GM21390 (cell line): ENCODE results near the gene MACROD1.

Source experiments
- ATAC-seq: cut with Tn5 transposase; IDR thresholded peaks from one replicate; pipeline ENCODE4 v1.9.1; 2021; ENCODE audit not compliant: unreplicated experiment

MACROD1 gene

DNA sequence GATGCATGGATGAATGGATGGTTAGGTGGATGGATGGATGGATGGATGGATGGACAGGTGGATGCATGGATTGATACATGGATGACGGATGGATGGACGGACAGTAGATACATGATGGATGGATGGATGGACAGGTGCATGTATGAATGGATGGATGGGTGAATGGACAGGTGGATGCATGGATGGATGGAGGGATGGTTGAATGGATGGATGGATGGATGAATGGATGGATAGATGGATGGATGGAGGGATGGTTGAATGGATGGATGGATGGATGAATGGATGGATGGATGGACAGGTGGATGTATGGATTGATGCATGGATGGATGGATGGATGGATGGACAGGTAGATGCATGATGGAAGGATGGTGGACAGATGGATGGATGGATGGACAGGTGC lies 51.7 kb downstream of the MACROD1 start:
- no peak for ATAC-seq

DNA sequence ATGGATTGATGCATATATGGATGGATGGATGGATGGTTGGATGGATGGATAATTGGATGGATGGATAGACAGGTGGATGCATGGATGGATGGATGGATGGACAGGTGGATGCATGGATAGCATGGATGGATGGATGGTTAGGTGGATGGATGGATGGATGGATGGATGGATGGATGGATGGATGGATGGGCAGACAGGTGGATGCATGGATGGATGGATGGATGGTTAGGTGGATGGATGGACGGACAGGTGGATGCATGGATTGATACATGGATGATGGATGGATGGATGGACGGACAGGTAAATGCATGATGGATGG lies 52.5 kb downstream of the MACROD1 start:
- no peak for ATAC-seq

DNA sequence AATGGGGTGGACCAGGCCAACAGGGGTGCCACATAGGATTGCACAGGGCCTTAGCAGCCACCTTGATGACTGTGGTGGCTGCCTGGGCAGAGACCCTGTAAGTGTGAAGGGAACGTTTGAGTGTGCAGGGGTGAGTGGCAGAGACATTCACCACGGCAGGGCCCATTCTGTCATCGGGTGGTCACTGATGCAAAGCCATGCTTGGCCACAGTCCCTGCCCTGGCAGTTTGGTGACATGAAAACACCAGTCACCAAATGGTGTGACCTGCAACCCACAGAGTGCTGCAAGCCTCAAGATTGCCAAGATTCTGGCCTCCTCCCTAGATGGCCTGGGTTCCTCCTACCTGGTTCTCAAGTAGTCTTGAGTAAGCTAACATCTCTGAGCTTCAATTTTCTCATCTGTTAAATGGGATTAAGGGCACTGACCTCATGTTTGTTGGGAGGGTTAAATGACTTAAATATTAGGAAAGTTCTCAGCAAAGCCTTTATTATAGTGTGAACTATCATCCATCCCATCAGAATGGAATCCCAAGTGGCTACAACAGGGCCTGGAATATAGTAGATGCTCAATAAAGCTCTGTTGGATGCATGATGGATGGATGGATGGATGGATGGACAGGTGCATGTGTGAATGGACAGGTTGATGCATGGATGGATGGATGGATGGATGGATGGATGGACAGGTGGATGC lies 53.0 kb downstream of the MACROD1 start:
- ATAC-seq: no peak

DNA sequence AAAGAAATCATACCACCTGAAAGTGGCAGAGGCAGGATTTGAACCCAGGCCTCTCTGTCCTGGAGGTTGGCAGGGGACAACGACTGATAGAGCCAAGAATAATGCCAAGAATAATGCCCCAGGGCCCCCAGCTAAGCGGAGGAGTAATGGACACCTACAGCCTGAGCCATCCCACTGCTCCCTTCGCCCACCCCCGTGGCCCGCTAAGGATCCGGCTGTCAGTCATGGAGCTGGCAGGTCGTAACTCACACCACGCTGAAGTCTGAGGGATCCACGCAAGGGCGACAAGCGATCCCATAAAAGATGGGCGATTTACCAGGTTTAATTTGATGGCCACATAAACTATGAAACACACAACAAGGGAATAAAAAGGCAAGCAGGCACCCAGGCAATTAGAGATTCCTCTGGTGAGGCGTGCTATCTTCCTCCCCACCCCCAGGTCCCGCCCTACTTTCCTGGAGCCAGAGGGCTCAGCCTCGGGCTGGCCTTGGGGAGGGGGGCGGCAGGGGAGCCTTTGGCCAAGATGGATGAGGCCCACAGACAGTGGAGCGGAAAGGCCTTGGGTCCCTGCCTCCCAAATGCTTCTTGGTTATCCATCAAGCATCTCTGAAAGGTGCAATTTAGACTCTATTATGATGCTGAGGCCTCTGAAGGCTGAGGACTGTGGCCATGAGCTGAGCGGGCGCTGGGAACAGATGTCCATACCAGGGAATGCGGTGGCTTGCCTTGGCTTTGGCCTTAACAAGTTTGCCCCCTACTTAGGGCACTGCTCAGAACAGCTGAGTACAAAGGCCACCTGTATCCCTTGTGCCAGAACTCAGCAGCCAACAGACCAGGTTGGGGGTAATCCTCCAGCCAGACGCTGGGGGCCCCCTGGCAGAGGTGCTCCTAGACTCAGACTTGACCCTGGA lies 55.2 kb downstream of the MACROD1 start:
- ATAC-seq: no peak

DNA sequence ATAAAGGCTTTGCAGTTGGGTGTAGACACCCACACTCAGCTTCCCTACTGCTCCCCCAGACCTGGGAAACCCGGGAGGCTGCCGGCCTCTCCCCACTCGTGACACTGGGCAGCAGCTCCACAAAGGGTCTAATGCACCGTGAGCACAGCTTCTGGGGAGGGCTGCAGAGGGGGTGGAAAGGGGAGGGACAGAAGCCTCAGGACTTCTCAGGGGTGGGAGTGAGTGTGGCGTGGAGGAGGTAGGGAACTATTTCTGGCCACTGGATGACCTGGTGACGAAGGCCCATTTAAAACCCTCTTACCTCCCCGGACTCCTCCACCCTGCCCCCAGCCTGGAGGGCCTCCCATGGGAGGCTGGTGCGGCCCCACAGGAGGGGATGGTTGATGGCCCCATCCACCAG lies 56.6 kb downstream of the MACROD1 start:
- no peak for ATAC-seq

DNA sequence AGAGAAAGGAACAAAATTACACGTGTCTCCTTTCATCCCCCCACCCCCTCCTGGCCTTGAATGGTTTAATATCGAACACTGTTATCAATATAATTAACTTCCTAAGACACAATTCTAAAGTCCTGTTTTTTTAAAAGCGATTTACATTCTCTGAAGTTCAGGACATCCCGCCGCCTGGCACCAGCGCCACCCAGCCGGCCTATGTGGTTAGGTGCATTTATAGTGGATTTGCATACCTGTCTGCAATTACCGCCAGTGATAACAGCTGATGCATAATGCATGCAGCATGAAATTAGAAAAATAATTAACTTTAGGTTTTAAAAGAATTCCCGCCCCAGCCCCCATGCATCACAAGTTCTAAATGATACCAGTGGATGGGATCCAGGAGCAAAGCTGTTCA lies 58.6 kb downstream of the MACROD1 start:
- ATAC-seq: no peak

DNA sequence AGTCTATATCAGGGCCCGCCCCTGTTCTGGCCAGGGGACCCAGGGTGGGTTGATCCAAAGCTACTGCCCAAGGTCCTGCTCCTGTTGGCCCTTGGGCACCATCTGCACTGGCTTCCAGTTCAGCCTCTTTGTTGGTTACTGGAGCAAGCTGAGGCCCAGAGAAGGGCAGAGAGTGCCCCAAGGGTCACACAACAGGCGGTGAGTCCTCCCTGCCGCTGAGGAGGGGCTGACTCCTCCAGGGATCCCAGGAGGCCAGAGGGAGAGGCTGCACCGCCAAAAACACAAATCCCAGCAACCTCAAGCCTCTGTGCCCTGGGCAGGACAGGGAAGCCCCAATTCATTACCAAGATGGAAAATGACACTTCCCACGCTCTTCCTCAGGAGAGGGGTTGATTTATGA lies 61.3 kb downstream of the MACROD1 start:
- no peak for ATAC-seq

DNA sequence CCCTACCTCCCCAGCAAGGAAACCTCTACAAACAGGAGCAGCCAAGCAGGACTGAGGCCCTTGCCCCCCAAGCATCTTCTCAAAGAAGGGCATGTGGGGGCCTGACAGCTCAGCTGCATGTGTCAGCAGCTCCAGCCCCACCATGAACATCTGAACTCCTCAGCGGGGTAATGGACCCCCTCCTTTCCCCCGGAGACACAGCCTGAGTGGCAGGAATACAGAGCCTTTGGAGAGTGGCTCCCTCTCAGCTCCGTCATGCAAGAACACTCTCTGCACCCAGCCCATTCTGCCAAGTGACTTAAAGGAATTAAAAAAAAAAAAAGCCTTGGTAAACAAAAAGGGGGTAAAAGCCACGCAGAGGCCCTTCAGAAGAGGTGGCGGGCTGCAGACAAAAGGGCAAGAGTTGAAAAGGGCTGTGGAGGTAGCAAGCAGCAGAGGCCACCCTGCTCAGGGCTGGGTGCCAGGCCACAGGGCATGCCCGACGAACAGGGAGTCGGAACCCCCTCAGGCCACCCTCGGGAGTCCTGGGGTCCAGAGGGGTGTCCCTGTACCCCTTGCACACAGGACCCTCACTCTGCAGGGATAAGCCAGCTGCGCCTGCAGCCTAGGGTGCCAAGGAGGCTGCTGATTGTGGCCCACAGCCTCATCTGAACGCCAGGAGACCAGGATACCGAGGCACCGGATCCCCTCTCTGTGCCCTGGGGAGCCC lies 62.5 kb downstream of the MACROD1 start:
- no peak for ATAC-seq

DNA sequence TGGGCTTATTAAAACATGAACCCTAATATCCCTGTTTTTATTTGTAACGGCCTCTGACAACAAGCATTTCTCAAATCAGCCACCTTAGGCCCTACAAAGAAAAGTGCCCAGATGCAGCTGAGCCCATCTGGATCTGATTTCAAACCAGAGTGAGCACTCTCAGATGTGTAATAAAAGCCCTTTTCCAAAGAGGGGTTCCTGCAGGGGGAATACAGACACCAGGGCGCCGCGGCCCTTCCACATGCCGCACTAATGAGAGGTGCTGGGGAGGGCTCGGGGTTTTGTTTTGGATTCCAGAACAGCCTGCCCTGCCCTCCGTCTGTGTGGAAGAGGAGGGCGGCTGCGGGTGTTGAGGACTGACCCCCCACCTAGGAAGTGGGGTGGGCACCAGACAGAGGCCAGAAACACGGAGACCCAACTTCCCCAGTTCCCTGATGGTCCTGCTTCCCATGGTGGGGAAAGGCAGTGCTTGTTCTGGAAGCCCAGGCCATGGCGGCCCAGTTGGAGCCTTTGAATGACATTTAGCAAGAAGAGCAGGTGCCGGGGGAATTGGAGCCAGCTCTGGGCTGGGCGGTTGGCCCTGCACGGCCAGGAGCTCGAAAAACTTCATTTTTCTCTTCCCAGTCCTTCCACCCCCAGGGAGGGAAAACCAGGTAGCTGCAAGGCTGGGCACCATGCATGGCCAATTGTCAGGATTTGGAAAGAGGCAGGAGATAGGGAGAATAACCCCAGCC lies 63.7 kb downstream of the MACROD1 start:
- no peak for ATAC-seq

DNA sequence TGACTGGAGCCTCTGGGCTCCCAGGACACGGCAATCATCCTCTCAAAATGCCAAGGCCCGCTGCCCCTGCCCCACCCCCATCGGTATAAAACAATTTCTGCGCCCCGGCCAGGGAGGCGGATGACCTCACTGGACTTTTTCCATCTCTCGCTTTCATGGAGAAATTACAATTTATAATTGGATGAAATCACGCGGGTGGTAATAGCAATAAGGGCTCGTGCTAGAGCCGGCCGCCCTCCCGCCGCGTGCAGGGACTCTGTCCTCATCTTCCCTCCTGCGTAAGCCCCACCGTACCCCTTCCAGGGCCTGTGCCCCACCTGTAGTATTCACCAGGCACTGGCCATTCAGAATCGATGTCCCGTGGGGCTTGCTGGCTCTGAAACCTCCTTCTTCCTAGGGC lies 64.5 kb downstream of the MACROD1 start:
- no peak for ATAC-seq

DNA sequence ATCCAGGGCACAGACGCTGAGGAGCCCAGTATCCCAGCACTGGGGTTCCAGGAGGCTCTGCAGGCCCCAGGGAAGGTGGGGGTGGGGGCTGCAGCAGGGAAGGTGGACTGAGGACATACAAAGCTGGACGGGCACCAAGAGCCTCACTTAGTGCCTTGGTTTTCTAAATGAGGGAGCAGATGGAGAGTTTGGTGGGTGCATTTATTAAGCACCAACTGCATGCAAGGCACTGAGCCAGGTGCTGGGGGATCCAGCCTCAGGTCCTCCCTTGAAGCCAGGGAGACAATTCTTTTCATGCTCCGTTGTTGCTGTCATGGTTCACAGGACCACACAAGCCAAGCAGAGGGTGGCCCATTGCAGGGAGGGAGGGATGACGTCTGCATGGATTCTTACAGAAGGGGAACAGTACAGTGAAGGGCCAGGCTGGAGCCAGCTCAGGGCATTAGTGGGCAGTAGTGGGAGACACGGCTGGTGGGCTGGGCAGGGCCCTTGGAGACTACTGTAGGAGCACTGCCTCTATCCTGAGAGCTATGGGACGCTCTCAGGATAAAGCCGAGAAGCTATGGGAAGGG lies 65.0 kb downstream of the MACROD1 start:
- no peak for ATAC-seq

DNA sequence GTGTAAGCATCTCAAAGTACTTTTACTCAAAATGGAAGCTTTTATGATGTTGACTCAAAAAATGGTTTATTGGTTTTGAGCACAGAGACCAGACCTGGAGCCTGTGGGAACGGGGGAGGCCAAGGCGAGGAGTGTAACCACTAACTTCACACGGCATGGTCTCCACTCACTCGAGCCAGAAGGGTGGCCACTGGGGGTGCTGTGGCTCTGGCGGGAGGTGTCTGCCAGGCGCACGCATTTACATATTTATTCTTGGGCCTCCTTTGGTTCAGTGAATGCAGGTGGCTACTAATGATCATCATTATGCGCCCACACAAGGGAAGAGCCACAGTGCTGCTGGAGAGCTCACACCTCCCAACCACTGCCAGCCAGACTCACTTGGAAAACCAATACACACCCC lies 65.6 kb downstream of the MACROD1 start:
- no peak for ATAC-seq

DNA sequence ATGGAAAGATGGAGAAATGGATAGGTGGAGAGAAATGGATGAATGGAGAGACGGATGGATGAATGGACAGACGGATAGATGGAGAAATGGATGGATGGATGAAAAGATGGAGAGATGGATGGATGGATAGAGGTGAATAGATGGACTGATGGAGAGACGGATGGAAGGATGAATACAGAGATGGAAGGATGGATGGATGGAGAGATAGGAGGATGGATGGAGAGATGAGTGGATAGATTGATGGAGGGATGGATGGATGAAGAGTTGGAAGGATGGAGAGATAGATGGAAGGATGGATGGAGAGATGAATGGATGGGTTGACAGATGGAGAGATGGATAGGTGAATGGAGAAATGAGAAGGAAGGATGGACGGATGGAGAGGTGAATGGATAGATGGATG lies 66.5 kb downstream of the MACROD1 start:
- no peak for ATAC-seq

DNA sequence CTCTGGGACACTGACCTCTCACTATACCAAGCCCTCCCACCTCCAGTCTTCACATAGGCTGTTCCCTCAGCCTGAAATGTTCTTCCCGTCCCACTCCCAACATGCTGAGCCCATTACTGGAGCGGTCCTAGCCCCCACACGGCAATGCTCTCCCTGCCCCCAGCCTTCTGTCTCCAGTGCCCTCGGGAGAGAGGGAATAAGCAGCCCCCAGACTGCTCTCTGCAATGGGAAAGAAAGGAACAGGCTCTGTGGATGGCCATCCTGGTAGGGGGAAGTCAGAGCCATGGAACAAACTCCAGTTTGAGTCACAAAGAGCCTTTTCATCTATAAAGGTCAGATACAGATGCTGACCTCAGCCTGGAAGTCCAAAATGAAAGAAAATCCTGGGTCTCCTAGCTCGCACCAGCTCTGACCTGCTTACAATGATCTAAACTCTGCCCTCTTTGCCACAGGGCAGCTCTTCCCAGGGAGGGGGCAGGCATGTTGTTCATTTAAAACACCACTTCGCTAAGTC lies 67.5 kb downstream of the MACROD1 start:
- ATAC-seq: no peak

DNA sequence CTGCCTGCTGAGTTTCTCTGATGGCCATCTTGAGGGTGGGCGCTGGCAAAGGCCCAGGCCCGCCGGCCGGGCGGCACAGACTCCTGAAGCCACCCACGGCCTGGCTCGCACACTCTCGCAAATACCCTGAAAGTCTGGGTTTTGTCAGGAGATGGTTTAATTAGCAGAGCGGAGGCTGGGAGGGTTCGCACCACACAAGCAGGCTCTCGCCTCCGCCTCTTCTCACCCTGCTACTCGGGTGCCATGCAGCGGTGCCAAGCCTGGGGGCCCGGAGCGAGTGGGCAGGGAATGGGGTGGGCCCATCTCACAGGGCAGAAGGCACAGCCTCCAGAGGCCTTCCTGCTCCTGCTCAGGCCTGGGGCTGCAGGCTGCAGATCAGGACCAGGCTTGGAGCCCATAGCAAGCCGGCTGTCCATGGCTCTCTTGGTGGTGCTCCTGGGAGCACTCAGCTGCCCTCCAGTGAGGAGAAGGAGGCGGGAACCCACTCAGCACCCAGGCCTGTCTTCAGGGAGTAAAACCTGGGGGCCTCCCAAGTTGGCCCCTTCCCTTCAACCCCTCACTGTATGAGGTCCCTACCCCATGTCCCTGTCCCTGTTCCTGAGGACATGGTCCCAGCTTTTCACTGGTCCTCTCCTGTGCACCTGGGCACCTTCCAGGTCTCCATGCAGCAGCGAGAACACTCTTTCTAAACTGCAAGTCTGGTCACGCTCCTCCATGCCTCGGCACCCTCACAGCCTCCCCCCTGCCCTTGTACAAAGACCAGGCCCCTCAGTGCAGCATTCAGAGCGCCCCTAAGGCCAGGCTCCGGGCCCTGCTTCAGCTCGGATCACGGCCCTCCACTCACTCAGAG lies 68.2 kb downstream of the MACROD1 start:
- no peak for ATAC-seq

DNA sequence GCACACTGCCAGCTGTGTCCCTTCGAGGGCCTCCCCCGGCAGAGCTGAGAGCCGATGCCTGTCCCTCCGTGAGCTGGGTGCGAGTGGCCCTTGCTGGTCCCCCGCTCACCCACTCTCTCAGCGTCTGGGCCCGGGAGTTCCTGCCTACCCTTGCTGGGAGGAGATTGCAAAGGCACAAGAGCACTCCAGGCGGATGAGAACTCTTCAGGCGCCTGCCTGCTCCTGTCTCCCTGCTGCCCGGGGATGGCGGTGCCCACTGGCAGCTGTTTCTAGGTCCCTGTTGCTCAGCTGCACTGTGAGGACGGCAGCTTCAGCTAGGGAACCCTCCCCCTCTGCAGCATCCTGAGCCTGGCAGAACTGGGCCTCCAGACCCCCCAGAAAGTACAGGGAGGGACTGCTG lies 69.1 kb downstream of the MACROD1 start:
- no peak for ATAC-seq

DNA sequence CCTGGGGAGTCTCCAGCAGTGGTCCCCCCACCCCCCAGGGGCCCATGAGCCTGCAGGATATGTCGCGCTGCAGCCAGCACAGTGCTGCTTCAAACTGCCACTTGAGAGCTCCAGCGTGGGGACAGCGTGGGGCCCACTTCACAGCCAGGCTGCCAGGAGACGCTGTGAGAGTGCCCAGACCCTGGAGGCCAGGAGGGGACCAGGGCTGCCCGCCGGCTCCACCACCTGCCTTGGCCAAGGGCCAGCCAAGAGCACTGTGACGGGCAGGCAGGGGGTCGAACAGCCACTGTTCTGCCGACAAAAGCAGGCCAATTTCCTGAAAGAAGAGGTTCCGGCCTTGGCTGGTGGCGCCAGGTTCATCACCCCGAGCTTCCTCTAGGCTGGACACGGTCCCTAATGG lies 70.0 kb downstream of the MACROD1 start:
- no peak for ATAC-seq

DNA sequence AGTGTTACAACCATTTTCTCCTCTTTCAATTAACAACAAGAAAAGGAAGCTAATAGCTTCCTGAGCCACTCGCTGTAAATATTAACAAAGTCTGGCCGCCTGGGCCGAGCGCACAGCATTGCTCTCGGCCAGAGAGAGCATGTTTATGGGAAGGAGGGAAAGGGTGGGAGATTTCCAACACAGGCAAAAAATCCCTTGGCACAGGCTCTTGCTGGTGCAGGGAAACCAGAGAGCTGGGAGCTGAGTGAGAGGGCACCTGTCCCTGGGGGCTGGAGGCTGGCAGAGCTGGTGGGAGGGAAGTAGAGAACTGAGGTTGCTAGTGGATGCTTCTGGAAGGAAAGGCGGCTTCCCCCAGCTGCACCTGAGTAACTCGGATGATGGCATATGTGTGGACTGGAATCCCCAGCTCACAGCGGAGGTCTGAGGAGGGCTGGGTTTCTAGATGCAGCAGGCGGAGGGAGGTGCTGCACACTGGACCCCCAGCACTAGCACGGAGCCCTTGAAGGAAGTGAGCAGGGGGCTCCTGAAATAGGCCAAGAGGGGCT lies 70.6 kb downstream of the MACROD1 start:
- ATAC-seq: no peak

DNA sequence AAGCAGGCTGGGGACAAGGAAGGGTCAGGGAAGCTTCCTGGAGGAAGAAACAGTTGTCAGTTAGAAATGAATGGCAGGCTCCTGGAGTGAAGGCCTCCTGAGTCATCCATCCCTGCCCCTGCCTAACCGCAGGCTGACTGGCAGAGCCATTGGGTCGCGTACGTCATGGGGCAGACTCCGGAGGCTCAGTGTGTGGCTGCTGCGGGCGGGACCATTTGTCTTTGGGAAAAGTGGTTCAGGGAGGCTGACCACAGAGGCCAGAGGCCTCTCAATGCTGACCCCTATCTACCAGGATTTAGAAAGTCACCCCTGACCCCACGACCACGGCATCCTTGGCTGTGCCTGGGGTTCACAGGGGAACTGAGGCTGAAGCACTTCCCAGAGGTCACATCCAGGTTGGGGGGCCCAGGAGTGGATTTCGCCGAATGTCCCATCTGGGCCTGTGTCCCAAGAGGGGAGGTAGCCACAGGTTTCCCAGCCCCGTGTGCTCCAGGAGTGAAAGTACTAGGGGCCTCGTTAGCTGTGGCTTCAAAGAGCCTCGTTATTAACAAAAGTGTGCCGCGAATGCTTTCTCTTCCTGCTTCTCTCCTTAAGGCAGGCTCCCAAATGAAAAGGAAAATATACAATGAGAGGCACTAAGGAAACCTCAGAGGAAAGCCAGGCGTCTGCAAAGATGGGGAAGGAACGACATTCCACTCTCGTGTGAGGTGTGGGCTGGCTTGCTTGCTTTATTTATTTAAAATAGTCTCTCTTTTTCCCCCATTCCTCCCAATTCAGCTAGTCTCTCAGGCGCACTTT lies 71.3 kb downstream of the MACROD1 start:
- ATAC-seq: no peak
